HEK293 (cell line): ENCODE results near the gene NABP2.

ENCODE experiments used
- MEIS1 ChIP-seq: sonication (generic); formaldehyde crosslinking; IDR thresholded peaks from 2 replicates; pipeline ENCODE4 v1.8.1; 2022; ENCODE audit warnings: missing genetic modification reagents, mild to moderate bottlenecking, borderline replicate concordance
- ZEB2 ChIP-seq: fragments of 450-650 bp; formaldehyde crosslinking; IDR thresholded peaks from 2 replicates; pipeline ENCODE4 v1.5.1; 2016; ENCODE audit warnings: missing biosample characterization, missing genetic modification characterization
- ZNF274 ChIP-seq, 2 experiments: fragments of 200-500 bp in 1 of 2; fragments of 450-650 bp in 1 of 2; sonication (Bioruptor generic) in 1 of 2; formaldehyde crosslinking in 1 of 2; IDR thresholded peaks; 2 replicates each; pipeline versions ENCODE4 v1.5.1 to v1.6.1; 2014 to 2016; ENCODE audit warnings: borderline replicate concordance in 1 of 2, inconsistent platforms in 1 of 2, low read length in 1 of 2, missing biosample characterization in 1 of 2, missing genetic modification characterization in 1 of 2
- TF ChIP-seq, protein P1 (sequence below): fragments of 450-650 bp; formaldehyde crosslinking; IDR thresholded peaks from 2 replicates; pipeline ENCODE4; 2016; ENCODE audit warnings: missing biosample characterization, missing genetic modification characterization

DNA sequence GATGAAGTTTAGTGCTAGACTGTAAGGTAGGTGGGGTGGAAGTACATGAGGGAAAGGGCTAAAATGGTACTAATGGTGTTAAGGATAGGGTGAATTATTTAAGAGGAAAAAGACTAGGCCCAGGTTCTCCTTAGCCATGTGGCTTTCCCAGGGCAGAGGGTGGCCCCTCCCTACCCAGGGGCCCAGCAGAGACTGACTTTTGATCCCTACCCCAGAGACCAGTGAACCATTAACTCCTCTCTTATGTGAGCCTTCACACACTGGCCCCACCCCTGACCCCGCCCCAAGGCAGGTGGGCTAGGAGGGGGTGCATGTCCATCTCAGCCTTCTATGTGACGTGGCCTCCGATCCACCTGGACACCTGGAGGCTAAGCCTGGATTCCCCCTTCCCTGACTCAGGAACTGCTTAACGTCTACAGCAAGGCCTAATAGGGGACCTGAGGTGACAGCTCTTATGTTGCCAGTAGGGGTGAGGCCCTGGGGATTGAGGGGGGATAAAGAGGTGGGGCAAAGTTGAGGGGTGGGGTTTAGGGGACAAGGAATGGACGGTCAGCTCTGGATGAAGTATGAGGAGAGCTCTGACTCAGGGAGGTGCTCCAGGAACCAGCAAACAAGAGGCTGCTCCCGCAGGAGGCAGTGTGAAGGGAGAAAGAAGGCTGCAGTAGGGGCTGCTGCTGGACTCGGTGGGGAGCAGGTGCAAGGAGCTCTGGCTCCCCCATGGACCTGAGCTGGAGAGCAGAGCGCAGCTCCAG, 6.5 kb downstream of the NABP2 start:
- TF ChIP-seq ZNF274 (IDR thresholded peaks at IDR 0.05; ENCODE audit: low read length), result no peak
- TF ChIP-seq ZNF274 (tag by site-specific recombination; IDR thresholded peaks at IDR 0.05; ENCODE audit: borderline replicate concordance), result no peak
- TF ChIP-seq, protein P1, sequence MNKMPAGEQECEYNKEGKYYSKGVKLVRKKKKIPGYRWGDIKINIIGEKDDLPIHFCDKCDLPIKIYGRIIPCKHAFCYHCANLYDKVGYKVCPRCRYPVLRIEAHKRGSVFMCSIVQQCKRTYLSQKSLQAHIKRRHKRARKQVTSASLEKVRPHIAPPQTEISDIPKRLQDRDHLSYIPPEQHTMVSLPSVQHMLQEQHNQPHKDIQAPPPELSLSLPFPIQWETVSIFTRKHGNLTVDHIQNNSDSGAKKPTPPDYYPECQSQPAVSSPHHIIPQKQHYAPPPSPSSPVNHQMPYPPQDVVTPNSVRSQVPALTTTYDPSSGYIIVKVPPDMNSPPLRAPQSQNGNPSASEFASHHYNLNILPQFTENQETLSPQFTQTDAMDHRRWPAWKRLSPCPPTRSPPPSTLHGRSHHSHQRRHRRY (tag by site-specific recombination), result no peak
- no peak for TF ChIP-seq ZEB2 (tag by site-specific recombination)
- TF ChIP-seq MEIS1 (CRISPR knock-in tag), result no peak
